Measurements from ENCODE around the gene KIF13A.
"Not testable (repeated sequence)": the region's sequence is repeated elsewhere in the genome, so short reads cannot be mapped to it uniquely, and the experiment has no call there.

The KIF13A gene

GRCh38 chr6:17771609-17772008 lies 215.8 kb downstream of the KIF13A start:
- no peaks in the 10 kb centered on the region for H3K27me3 ChIP-seq (ENCODE audit: control insufficient read depth, insufficient read depth, low read length)
- H3K4me3 ChIP-seq (ENCODE audit: low read depth, low read length), result no peak overlapping the region
- peaks cover 88% of the 10 kb centered on the region for H3K36me3 ChIP-seq (ENCODE audit: control insufficient read depth, insufficient read depth, low read length)
- H3K9ac ChIP-seq (ENCODE audit: low read depth, low read length), result no peak overlapping the region
- H3K4me1 ChIP-seq (ENCODE audit: control insufficient read depth, insufficient read depth, low read length), result no peaks in the 10 kb centered on the region
- H3K27ac ChIP-seq (ENCODE audit: low read depth, low read length), result no peak overlapping the region
- no peaks in the 10 kb centered on the region for H3K9me3 ChIP-seq (ENCODE audit: control insufficient read depth, insufficient read depth, low read length)

GRCh38 chr6:17768881-17769280 lies 218.6 kb downstream of the KIF13A start:
- Histone ChIP-seq H3K27ac (ENCODE audit: low read depth, low read length) (no peak overlapping the region), H3K4me1 (ENCODE audit: control insufficient read depth, insufficient read depth, low read length) (no peaks in the 10 kb centered on the region), H3K4me3 (ENCODE audit: low read depth, low read length) (no peak overlapping the region), H3K36me3 (ENCODE audit: control insufficient read depth, insufficient read depth, low read length) (peaks cover 78% of the 10 kb centered on the region), H3K27me3 (ENCODE audit: control insufficient read depth, insufficient read depth, low read length) (no peaks in the 10 kb centered on the region), H3K9me3 (ENCODE audit: control insufficient read depth, insufficient read depth, low read length) (no peaks in the 10 kb centered on the region), H3K9ac (ENCODE audit: low read depth, low read length) (no peak overlapping the region)

GRCh38 chr6:17768388-17768787 lies 219.0 kb downstream of the KIF13A start:
- H3K4me1 ChIP-seq (ENCODE audit: control insufficient read depth, insufficient read depth, low read length), result no peaks in the 10 kb centered on the region
- H3K9me3 ChIP-seq (ENCODE audit: control insufficient read depth, insufficient read depth, low read length), result no peaks in the 10 kb centered on the region
- H3K27ac ChIP-seq (ENCODE audit: low read depth, low read length), result no peak overlapping the region
- no peaks in the 10 kb centered on the region for H3K27me3 ChIP-seq (ENCODE audit: control insufficient read depth, insufficient read depth, low read length)
- H3K9ac ChIP-seq (ENCODE audit: low read depth, low read length), result no peak overlapping the region
- H3K4me3 ChIP-seq (ENCODE audit: low read depth, low read length), result no peak overlapping the region
- peaks cover 77% of the 10 kb centered on the region for H3K36me3 ChIP-seq (ENCODE audit: control insufficient read depth, insufficient read depth, low read length)

DNA sequence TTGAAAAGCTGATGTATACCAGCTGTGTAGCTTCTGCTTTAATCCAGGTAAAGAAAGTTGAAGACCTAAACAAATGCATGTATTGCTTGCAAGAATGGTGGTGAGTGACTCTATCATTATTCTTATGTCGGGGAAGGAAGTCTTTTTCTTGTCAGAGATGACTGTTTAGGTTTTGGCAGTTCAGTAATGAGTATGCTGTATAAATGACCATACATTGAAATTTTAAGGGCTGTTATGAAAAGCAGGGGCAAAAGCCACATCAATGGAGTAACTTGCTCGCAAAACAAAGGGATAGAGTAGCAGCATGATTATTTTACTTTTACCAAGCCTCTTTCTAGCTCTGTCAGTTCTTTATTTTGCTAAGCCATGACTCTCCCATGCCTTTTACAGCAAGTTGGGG lies 224.8 kb downstream of the KIF13A start:
- Histone ChIP-seq H3K4me1 (ENCODE audit: control insufficient read depth, insufficient read depth, low read length) (no peaks in the 10 kb centered on the region), H3K27ac (ENCODE audit: low read depth, low read length) (no peak overlapping the region), H3K36me3 (ENCODE audit: control insufficient read depth, insufficient read depth, low read length) (peaks cover 43% of the 10 kb centered on the region), H3K27me3 (ENCODE audit: control insufficient read depth, insufficient read depth, low read length) (no peaks in the 10 kb centered on the region), H3K9ac (ENCODE audit: low read depth, low read length) (no peak overlapping the region), H3K4me3 (ENCODE audit: low read depth, low read length) (no peak overlapping the region), H3K9me3 (ENCODE audit: control insufficient read depth, insufficient read depth, low read length) (no peaks in the 10 kb centered on the region)

GRCh38 chr6:17758119-17758518 lies 229.3 kb downstream of the KIF13A start:
- peaks cover 20% of the 10 kb centered on the region for H3K36me3 ChIP-seq (ENCODE audit: control insufficient read depth, insufficient read depth, low read length)
- H3K9ac ChIP-seq (ENCODE audit: low read depth, low read length), result no peak overlapping the region
- no peaks in the 10 kb centered on the region for H3K4me1 ChIP-seq (ENCODE audit: control insufficient read depth, insufficient read depth, low read length)
- H3K27me3 ChIP-seq (ENCODE audit: control insufficient read depth, insufficient read depth, low read length), result no peaks in the 10 kb centered on the region
- no peaks in the 10 kb centered on the region for H3K9me3 ChIP-seq (ENCODE audit: control insufficient read depth, insufficient read depth, low read length)
- no peak overlapping the region for H3K27ac ChIP-seq (ENCODE audit: low read depth, low read length)
- H3K4me3 ChIP-seq (ENCODE audit: low read depth, low read length), result no peak overlapping the region

DNA sequence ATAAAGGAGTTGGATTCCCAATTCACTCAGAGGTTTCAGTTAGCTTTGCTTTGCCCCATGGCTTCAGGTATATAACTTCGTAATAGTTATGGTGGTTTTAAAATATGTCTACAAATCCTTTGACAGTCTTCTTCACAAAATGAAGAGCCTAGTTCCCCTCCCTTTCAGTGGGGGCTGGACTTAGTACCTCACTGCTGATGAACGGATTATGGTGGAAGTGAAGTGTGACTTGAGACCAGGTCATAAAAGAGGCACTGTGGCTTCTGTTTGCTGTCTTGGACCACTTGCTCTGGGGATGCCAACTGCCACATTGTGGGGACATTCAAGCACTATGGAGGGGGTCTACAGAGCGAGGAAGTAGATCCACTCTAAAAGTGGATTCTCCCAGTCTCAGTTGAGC lies 233.2 kb downstream of the KIF13A start:
- peaks cover 3% of the 10 kb centered on the region; the same call in 1 of the 2 replicates for H3K36me3 ChIP-seq (ENCODE audit: control insufficient read depth, insufficient read depth, low read length)
- H3K4me1 ChIP-seq (ENCODE audit: control insufficient read depth, insufficient read depth, low read length), result no peaks in the 10 kb centered on the region
- no peaks in the 10 kb centered on the region for H3K9me3 ChIP-seq (ENCODE audit: control insufficient read depth, insufficient read depth, low read length)
- H3K27me3 ChIP-seq (ENCODE audit: control insufficient read depth, insufficient read depth, low read length), result no peaks in the 10 kb centered on the region
- no peak overlapping the region for H3K4me3 ChIP-seq (ENCODE audit: low read depth, low read length)
- H3K9ac ChIP-seq (ENCODE audit: low read depth, low read length), result no peak overlapping the region
- no peak overlapping the region for H3K27ac ChIP-seq (ENCODE audit: low read depth, low read length)

DNA sequence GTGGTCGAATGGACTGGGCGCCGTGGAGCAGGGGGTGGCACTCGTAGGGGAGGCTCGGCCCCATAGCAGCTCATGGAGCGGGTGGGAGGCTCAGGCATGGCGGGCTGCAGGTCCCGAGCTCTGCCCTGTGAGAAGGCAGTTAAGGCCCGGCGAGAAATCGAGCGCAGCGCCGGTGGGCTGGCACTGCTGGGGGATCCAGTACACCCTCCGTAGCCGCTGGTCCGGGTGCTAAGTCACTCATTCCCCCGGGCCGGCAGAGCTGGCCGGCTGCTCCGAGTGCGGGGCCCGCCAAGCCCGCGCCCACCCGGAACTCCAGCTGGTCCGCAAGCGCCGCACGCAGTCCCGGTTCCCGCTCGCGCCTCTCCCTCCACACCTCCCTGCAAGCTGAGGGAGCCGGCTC lies 242.1 kb downstream of the KIF13A start:
- H3K4me3 ChIP-seq (ENCODE audit: low read depth, low read length); H3K36me3 ChIP-seq (ENCODE audit: control insufficient read depth, insufficient read depth, low read length); H3K4me1 ChIP-seq (ENCODE audit: control insufficient read depth, insufficient read depth, low read length); H3K27me3 ChIP-seq (ENCODE audit: control insufficient read depth, insufficient read depth, low read length); H3K9me3 ChIP-seq (ENCODE audit: control insufficient read depth, insufficient read depth, low read length); H3K9ac ChIP-seq (ENCODE audit: low read depth, low read length); H3K27ac ChIP-seq (ENCODE audit: low read depth, low read length): not testable (repeated sequence)

DNA sequence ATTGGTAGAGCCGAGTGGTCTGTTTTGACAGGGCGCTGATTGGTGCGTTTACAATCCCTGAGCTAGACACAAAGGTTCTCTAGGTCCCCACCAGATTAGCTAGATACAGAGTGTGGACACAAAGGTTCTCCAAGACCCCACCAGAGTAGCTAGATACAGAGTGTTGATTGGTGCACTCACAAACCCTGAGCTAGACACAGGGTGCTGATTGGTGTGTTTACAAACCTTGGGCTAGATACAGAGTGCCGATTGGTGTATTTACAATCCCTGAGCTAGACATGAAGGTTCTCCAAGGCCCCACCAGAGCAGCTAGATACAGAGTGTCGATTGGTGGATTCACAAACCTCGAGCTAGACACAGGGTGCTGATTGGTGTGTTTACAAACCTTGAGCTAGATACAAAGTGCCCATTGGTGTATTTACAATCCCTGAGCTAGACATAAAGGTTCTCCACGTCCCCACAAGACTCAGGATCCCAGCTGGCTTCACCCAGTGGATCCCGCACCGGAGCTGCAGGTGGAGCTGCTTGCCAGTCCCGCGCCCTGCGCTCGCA lies 242.6 kb downstream of the KIF13A start:
- not testable (repeated sequence) for H3K27me3 ChIP-seq (ENCODE audit: control insufficient read depth, insufficient read depth, low read length); H3K4me1 ChIP-seq (ENCODE audit: control insufficient read depth, insufficient read depth, low read length); H3K36me3 ChIP-seq (ENCODE audit: control insufficient read depth, insufficient read depth, low read length); H3K27ac ChIP-seq (ENCODE audit: low read depth, low read length); H3K4me3 ChIP-seq (ENCODE audit: low read depth, low read length); H3K9me3 ChIP-seq (ENCODE audit: control insufficient read depth, insufficient read depth, low read length); H3K9ac ChIP-seq (ENCODE audit: low read depth, low read length)

GRCh38 chr6:17744019-17744756 lies 243.2 kb downstream of the KIF13A start:
- Histone ChIP-seq H3K4me3 (ENCODE audit: low read depth, low read length) (no peak overlapping the region), H3K27me3 (ENCODE audit: control insufficient read depth, insufficient read depth, low read length) (no peaks in the 10 kb centered on the region), H3K27ac (ENCODE audit: low read depth, low read length) (no peak overlapping the region), H3K9me3 (ENCODE audit: control insufficient read depth, insufficient read depth, low read length) (no peaks in the 10 kb centered on the region), H3K4me1 (ENCODE audit: control insufficient read depth, insufficient read depth, low read length) (no peaks in the 10 kb centered on the region), H3K9ac (ENCODE audit: low read depth, low read length) (no peak overlapping the region), H3K36me3 (ENCODE audit: control insufficient read depth, insufficient read depth, low read length) (no peaks in the 10 kb centered on the region)

DNA sequence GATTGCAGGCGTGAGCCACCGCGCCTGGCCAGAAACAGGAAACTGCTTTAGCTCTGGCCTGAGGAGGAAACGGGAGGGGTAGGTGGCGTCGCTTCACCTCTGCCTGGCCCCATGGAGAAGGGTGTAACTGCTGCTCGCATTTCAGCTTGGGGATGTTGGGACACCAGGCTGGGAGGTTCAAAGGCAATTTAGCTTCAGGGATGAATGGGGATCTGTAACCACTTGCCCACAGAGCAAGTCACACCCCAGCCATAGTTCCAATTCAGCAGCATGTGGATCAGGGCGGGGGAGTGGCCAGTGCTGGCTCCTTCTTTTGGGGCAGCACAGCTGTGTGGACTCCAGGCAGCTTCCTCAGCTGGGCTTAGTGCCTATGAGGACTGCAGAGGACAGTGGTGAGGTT lies 245.9 kb downstream of the KIF13A start:
- H3K4me1 ChIP-seq (ENCODE audit: control insufficient read depth, insufficient read depth, low read length), result no peaks in the 10 kb centered on the region
- H3K36me3 ChIP-seq (ENCODE audit: control insufficient read depth, insufficient read depth, low read length), result no peaks in the 10 kb centered on the region
- no peak overlapping the region for H3K4me3 ChIP-seq (ENCODE audit: low read depth, low read length)
- H3K27ac ChIP-seq (ENCODE audit: low read depth, low read length), result no peak overlapping the region
- H3K9me3 ChIP-seq (ENCODE audit: control insufficient read depth, insufficient read depth, low read length), result peaks cover 8% of the 10 kb centered on the region; the same call in 1 of the 2 replicates
- H3K27me3 ChIP-seq (ENCODE audit: control insufficient read depth, insufficient read depth, low read length), result no peaks in the 10 kb centered on the region
- H3K9ac ChIP-seq (ENCODE audit: low read depth, low read length), result no peak overlapping the region

GRCh38 chr6:17740559-17741220 lies 246.7 kb downstream of the KIF13A start:
- peaks cover 11% of the 10 kb centered on the region; the same call in 1 of the 2 replicates for H3K9me3 ChIP-seq (ENCODE audit: control insufficient read depth, insufficient read depth, low read length)
- H3K9ac ChIP-seq (ENCODE audit: low read depth, low read length), result no peak overlapping the region
- H3K4me1 ChIP-seq (ENCODE audit: control insufficient read depth, insufficient read depth, low read length), result no peaks in the 10 kb centered on the region
- no peaks in the 10 kb centered on the region for H3K27me3 ChIP-seq (ENCODE audit: control insufficient read depth, insufficient read depth, low read length)
- no peak overlapping the region for H3K27ac ChIP-seq (ENCODE audit: low read depth, low read length)
- no peaks in the 10 kb centered on the region for H3K36me3 ChIP-seq (ENCODE audit: control insufficient read depth, insufficient read depth, low read length)
- no peak overlapping the region for H3K4me3 ChIP-seq (ENCODE audit: low read depth, low read length)

Data from HUES48 (cell line).